IPS DF 19.7 (cell line): ENCODE results near the gene DNMT1.
"Not testable (repeated sequence)": the region's sequence is repeated elsewhere in the genome, so short reads cannot be mapped to it uniquely, and the experiment has no call there.

ENCODE experiments used
- DNase-seq: peaks from one replicate; pipeline ENCODE4 v3.0.0-alpha.2; 2013; ENCODE audit warnings: low read depth, low spot score

Gene DNMT1

GRCh38 chr19:10194500-10195198 lies at the start of gene DNMT1:
Gene DNMT1, minus strand, starts transcription at chr19:10194953. Its CDS starts 54 bp downstream, at chr19:10194899.
- DNase-seq, result peak; percentile 83

DNA sequence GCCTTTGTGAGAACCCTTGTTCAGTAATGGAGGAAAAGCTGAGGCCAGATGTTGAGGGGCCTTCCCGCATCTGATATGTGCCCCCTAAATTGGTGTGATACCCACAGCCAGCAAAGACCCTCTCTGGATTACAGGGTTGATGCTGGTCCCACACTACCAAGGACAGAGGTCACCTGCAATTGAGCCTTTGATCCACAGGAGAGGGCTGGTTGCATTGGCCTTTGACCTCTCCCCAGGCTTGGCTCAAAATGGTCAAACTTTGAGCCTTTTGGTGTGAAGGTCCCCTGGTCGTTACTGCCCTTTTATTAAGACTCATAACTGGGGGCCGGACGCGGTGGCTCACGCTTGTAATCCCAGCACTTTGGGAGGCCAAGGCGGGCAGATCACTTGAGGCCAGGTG lies 48.9 kb upstream of the DNMT1 start:
- no peak for DNase-seq

GRCh38 chr19:10241826-10242449 lies 47.2 kb upstream of the DNMT1 start:
- DNase-seq, result not testable (repeated sequence)

GRCh38 chr19:10238172-10238783 lies 43.5 kb upstream of the DNMT1 start:
- no peak for DNase-seq

- DNase-seq, result no peak
Measured at GRCh38 chr19:10237702-10238101, 42.9 kb upstream of the DNMT1 start.

GRCh38 chr19:10235409-10235808 lies 40.7 kb upstream of the DNMT1 start:
- not testable (repeated sequence) for DNase-seq

GRCh38 chr19:10235003-10235402 lies 40.2 kb upstream of the DNMT1 start:
- no peak for DNase-seq

DNA sequence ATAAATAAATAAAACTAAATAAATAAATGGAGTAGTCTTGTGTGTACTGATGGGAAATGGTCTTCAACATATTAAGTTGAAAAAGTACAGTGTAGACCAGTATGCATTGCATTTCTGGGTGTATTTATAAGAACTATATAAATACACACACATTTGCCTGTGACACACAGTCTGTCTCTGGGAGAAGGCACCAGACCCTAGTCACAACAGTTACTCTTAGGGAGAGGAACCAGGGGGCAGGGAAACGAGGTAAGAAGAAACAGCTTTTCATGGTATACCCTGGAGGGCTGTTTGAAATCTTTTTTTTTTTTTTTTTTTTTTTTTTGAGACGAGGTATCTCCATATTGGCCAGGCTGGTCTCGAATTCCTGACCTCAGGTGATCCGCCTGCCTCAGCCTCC lies 39.2 kb upstream of the DNMT1 start:
- no peak for DNase-seq

GRCh38 chr19:10231612-10232228 lies 37.0 kb upstream of the DNMT1 start:
- DNase-seq, result no peak

DNA sequence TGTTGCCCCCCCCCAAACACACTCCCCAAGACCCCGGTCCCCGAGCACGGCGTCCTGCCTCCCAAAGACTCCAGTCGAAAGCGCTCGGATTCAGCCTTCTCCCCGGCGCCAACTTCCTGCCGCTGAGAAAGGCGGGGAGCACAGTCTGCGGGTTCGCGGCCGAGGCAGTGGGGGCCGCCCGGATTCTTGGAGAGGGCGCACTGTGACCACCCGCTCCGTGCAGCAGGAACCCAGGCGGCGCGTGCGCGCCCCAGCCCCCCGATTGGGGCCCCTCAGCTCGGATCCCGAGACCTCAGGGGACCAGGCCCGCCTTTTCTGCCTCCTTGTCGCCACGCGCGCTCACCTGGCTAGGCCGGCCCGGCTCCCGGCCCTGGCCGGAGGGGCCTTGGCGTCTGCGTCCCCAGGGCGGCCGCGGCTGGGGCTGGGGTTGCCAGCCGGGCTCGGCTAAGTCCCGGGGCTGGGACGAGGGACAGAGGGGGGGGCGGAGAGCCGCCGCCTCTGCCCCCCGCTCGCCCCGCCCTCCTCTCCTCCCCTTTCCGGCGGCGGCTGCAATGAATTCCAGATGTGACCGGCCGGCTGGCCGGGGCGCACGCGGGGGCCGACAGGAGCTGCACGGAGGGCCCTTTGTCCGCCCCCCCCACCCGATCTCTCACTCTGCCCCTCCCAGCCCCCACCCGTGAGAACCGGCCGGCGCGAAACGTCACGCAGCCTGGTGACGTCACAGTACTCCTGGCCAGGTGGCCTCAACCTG lies 36.3 kb upstream of the DNMT1 start, which contains the start of gene S1PR2:
TSS of gene S1PR2 (minus strand) at position 471 of the 751 bp plus-strand sequence. CDS start 6,426 bp downstream, outside the sequence.
- DNase-seq, result peak; percentile 28

DNA sequence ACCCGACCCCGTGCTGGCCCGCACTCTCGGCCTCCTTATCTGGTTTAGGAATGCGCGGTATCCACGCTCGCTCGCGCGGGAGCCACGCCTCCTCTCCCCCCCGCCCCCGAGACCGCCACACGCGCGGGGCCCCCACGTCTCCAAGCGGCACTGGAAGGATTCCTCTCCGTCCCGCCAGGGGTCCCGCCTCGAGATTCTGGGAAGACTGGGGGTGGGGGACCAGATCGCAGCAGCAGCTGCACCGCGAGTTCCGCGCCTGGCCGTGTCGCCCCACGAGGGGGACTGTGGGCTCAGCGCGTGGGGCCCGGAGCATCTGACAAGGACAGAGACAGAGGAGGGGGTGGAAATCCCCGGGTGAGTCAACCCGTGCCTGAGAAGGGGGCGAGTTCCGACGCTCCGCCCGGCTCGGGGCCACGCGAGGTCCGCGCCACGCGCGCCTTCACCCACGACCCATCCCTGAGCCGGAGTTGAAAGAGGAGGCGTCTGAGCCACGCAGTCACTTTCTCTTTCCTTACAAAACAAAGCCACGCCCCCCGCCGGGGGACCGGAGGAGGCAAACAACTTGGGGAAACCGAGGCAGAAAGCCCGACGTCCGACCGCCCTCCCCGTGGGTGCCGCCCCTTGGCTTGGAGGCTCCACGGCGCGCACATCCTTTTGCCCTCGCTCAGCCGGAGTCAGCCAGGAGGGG lies 35.6 kb upstream of the DNMT1 start:
- DNase-seq, result no peak

GRCh38 chr19:10228920-10229319 lies 34.2 kb upstream of the DNMT1 start:
- no peak for DNase-seq

DNA sequence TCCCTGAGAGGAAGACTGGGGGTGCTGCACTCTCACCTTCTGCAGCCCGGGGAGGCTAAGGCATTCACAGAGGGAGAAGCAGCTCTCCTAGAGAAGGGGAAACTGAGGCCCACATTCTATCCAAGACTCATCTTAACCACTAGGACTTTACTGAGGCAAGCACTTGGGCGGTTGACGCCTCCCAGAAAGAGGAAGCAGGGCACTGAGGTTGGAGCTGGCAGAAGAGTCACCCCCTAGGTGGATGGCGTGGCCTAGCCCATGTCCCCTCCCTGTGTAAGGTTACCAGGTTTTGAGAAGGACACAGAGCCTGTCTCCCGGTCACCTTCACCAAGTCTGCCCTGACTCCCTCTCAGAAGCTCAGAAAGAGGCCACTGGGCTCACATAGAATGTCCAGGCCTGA lies 33.6 kb upstream of the DNMT1 start:
- no peak for DNase-seq

- DNase-seq, result no peak
Measured at GRCh38 chr19:10227026-10227971, 32.5 kb upstream of the DNMT1 start.

- DNase-seq, result no peak
Measured at GRCh38 chr19:10226376-10227025, 31.7 kb upstream of the DNMT1 start.

- no peak for DNase-seq
Measured at GRCh38 chr19:10226021-10226375, 31.2 kb upstream of the DNMT1 start.

GRCh38 chr19:10224337-10224736 lies 29.6 kb upstream of the DNMT1 start:
- DNase-seq, result no peak

GRCh38 chr19:10223488-10224213 lies 28.9 kb upstream of the DNMT1 start:
- DNase-seq, result no peak
